Measurements from ENCODE around the gene CACNA1G. TPM values are rescaled to one million over a fixed set of nuclear protein-coding genes. Genes with fewer than 3 reads are reported as not detected.
A peak's percentile ranks its signal among the peaks of the same experiment; 100 is the strongest.

Gene CACNA1G
- total RNA-seq, 1 experiment from 2014 or later: 6.7 TPM

- peaks cover 34% of the 10 kb centered on the region for H3K27me3 Mint-ChIP-seq (ENCODE audit: low read depth)
- no peak overlapping the region for H3K27ac Mint-ChIP-seq
- peaks cover 8% of the 10 kb centered on the region for H3K4me1 Mint-ChIP-seq
- no peaks in the 10 kb centered on the region for H3K36me3 Mint-ChIP-seq
- DNase-seq (ENCODE audit: low spot score) (no peak), ATAC-seq (no peak)
- H3K9me3 Mint-ChIP-seq: no peaks in the 10 kb centered on the region
- CTCF ChIA-PET: interaction anchor here (0.8 to 8.8 kb wide), 4 partner anchors 13 to 160 kb away, joined by 3 to 82 read pairs (median 13); no protein-coding TSS in a partner anchor
- H3K4me3 Mint-ChIP-seq: no peak overlapping the region
- TF ChIP-seq, protein P1, sequence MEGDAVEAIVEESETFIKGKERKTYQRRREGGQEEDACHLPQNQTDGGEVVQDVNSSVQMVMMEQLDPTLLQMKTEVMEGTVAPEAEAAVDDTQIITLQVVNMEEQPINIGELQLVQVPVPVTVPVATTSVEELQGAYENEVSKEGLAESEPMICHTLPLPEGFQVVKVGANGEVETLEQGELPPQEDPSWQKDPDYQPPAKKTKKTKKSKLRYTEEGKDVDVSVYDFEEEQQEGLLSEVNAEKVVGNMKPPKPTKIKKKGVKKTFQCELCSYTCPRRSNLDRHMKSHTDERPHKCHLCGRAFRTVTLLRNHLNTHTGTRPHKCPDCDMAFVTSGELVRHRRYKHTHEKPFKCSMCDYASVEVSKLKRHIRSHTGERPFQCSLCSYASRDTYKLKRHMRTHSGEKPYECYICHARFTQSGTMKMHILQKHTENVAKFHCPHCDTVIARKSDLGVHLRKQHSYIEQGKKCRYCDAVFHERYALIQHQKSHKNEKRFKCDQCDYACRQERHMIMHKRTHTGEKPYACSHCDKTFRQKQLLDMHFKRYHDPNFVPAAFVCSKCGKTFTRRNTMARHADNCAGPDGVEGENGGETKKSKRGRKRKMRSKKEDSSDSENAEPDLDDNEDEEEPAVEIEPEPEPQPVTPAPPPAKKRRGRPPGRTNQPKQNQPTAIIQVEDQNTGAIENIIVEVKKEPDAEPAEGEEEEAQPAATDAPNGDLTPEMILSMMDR (IDR thresholded peaks at IDR 0.05): no peak
- TF ChIP-seq CBFB (CRISPR knock-in tag; IDR thresholded peaks at IDR 0.05; ENCODE audit: low read depth) (no peak), STAT6 (CRISPR knock-in tag; conservative IDR thresholded peaks at IDR 0.05; ENCODE audit: low read depth) (no peak)
- TF ChIP-seq, protein P2, sequence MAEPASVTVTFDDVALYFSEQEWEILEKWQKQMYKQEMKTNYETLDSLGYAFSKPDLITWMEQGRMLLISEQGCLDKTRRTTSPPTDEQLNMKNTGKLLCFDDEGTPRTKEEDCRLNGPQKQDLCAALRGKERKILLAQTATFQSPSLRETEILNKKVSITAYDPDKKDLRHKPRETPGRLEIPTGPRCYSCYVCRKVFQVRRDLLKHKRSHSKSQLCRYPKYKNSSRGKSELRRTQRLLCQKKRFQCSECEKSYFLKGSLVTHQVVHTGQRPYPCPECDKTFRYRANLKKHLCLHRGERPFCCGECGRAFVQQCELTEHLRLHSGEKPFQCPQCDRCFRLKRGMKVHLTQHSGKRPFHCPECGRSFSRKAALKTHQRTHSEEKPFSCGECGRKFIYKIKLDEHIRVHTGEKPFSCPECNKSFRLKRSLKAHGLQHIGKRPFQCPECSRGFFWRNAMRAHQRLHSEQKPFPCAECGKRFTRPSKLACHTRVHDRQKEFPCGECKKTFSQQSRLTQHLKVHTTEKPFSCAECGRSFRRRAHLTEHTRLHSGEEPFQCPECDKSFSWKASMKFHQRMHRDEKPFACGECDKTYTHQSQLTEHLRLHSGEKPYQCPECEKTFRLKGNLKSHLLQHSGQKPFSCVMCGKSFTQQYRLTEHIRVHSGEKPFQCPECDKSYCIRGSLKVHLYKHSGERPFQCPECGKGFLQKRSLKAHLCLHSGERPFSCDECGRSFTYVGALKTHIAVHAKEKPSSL (CRISPR knock-in tag; conservative IDR thresholded peaks at IDR 0.05): no peak
- TF ChIP-seq, protein P3, sequence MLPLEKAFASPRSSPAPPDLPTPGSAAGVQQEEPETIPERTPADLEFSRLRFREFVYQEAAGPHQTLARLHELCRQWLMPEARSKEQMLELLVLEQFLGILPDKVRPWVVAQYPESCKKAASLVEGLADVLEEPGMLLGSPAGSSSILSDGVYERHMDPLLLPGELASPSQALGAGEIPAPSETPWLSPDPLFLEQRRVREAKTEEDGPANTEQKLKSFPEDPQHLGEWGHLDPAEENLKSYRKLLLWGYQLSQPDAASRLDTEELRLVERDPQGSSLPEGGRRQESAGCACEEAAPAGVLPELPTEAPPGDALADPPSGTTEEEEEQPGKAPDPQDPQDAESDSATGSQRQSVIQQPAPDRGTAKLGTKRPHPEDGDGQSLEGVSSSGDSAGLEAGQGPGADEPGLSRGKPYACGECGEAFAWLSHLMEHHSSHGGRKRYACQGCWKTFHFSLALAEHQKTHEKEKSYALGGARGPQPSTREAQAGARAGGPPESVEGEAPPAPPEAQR (CRISPR knock-in tag; IDR thresholded peaks at IDR 0.05): no peak
- POLR2A ChIA-PET: no interaction called here
Measured at GRCh38 chr17:50638966-50639713, 78.6 kb downstream of the CACNA1G start.

DNA sequence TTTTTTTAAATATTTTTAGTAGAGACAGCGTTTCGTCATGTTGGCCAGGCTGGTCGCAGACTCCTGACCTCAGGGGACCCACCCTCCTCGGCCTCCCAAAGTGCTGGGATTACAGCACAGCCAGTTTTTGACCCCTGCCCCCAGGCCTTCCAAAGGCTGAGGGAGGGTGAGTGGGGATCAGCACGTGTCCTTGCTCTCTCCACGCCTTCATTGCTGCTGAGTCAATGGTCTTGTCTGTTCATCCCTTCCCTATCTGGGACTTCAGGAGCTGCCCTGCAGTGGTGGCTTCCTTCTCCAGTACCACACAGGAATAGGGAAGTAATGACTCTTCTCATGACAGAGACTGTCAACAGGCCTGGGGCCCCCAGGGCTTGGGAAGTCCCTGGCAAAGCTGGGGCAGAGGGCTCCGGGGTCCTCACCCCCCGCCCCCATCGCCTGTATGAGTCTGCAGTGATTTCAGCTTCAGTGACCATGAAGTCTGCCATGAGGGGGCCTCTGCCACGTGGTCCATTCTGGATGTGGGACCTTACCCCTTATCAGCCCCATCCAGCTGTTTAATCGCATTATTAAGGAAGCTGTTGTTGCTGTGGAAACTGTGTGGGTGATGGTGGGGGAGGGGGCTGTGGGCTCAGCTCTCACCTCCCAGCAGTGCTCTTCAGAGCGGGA is 80.3 kb downstream of the CACNA1G start:
- Mint-ChIP-seq H3K27me3 (ENCODE audit: low read depth) (peaks cover 19% of the 10 kb centered on the region), H3K4me1 (peaks cover 6% of the 10 kb centered on the region), H3K4me3 (no peak overlapping the region), H3K9me3 (no peaks in the 10 kb centered on the region), H3K36me3 (no peaks in the 10 kb centered on the region), H3K27ac (no peak overlapping the region)
- DNase-seq (ENCODE audit: low spot score) (no peak), ATAC-seq (no peak)
- TF ChIP-seq, protein P4, sequence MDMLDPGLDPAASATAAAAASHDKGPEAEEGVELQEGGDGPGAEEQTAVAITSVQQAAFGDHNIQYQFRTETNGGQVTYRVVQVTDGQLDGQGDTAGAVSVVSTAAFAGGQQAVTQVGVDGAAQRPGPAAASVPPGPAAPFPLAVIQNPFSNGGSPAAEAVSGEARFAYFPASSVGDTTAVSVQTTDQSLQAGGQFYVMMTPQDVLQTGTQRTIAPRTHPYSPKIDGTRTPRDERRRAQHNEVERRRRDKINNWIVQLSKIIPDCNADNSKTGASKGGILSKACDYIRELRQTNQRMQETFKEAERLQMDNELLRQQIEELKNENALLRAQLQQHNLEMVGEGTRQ (CRISPR knock-in tag; IDR thresholded peaks at IDR 0.05): no peak
- peak; percentile 65 for TF ChIP-seq GABPB1 (CRISPR knock-in tag; IDR thresholded peaks at IDR 0.05)
- POLR2A ChIA-PET: interaction anchor here (0.9 to 1.1 kb wide), 2 partner anchors 28 to 51 kb away, joined by 3 read pairs; no protein-coding TSS in a partner anchor
- CTCF ChIA-PET: interaction anchor here (0.8 to 8.8 kb wide), 8 partner anchors 10 to 161 kb away, joined by 3 to 82 read pairs (median 6); no protein-coding TSS in a partner anchor

- CTCF ChIA-PET: interaction anchor here (0.8 to 8.8 kb wide), 7 partner anchors 11 to 169 kb away, joined by 3 to 82 read pairs (median 4); no protein-coding TSS in a partner anchor
- Mint-ChIP-seq H3K36me3 (no peaks in the 10 kb centered on the region), H3K27ac (no peak overlapping the region), H3K4me3 (no peak overlapping the region), H3K9me3 (no peaks in the 10 kb centered on the region), H3K4me1 (peaks cover 6% of the 10 kb centered on the region), H3K27me3 (ENCODE audit: low read depth) (peaks cover 14% of the 10 kb centered on the region)
- ATAC-seq (no peak), DNase-seq (ENCODE audit: low spot score) (no peak)
- POLR2A ChIA-PET: interaction anchor here (1.1 kb wide), 1 partner anchor 28 kb away, joined by 3 read pairs; no protein-coding TSS in a partner anchor
- TF ChIP-seq, protein P4 (CRISPR knock-in tag; IDR thresholded peaks at IDR 0.05): no peak
- TF ChIP-seq CREM (CRISPR knock-in tag; IDR thresholded peaks at IDR 0.05): no peak
- TF ChIP-seq ATF6 (CRISPR knock-in tag; IDR thresholded peaks at IDR 0.05): no peak
- TF ChIP-seq ELF4 (CRISPR knock-in tag; IDR thresholded peaks at IDR 0.05; ENCODE audit: low read depth): no peak
- TF ChIP-seq ZNF671 (CRISPR knock-in tag; IDR thresholded peaks at IDR 0.05): no peak
- TF ChIP-seq TEAD4 (CRISPR knock-in tag; IDR thresholded peaks at IDR 0.05): no peak
- TF ChIP-seq, protein P5, sequence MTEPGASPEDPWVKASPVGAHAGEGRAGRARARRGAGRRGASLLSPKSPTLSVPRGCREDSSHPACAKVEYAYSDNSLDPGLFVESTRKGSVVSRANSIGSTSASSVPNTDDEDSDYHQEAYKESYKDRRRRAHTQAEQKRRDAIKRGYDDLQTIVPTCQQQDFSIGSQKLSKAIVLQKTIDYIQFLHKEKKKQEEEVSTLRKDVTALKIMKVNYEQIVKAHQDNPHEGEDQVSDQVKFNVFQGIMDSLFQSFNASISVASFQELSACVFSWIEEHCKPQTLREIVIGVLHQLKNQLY (CRISPR knock-in tag; IDR thresholded peaks at IDR 0.05): no peak
- TF ChIP-seq OVOL2 (CRISPR knock-in tag; IDR thresholded peaks at IDR 0.05; ENCODE audit: borderline replicate concordance): no peak
- no peak for TF ChIP-seq ESRRA (CRISPR knock-in tag; IDR thresholded peaks at IDR 0.05; ENCODE audit: borderline replicate concordance)
Measured at GRCh38 chr17:50641357-50641756, 80.8 kb downstream of the CACNA1G start.
